ENCODE measurements around the gene NPFFR1.
A peak's percentile ranks its signal among the peaks of the same experiment; 100 is the strongest.

The NPFFR1 gene

GRCh38 chr10:70289739-70290138 is 5.9 kb upstream of the NPFFR1 start:
- H3K27me3 ChIP-seq (ENCODE audit: control insufficient read depth in 3 of 3, insufficient read depth in 3 of 3, low read depth in 1 of 3, low read length in 3 of 3): peaks cover 0 to 27% (median 2%) of the 10 kb centered on the region in 3 experiments
- no peak overlapping the region for H4K91ac ChIP-seq (ENCODE audit: low read depth, low read length, poor library complexity)
- H2BK12ac ChIP-seq (ENCODE audit: low read length): no peak overlapping the region
- H3K23ac ChIP-seq (ENCODE audit: low read depth, low read length, poor library complexity): no peak overlapping the region
- no peak overlapping the region for H2BK5ac ChIP-seq (ENCODE audit: low read length)
- no peak overlapping the region for H3K27ac ChIP-seq (replicated peaks; ENCODE audit: low read length)
- no peak overlapping the region for H3K18ac ChIP-seq (ENCODE audit: low read length)
- no CpG with 5 or more reads among the region's 7 CpGs for WGBS, 2 donors (ENCODE audit: extremely low coverage in 2 of 2, insufficient read length in 2 of 2, insufficient replicate concordance in 1 of 2)
- H2AFZ ChIP-seq (ENCODE audit: low read length): no peak overlapping the region
- no peak overlapping the region for H3K4me2 ChIP-seq (ENCODE audit: insufficient read depth, low read length, poor library complexity, severe bottlenecking)
- no peak overlapping the region for H3K9ac ChIP-seq (ENCODE audit: low read depth, low read length, poor library complexity)
- H2AK5ac ChIP-seq (ENCODE audit: low read depth, low read length): no peak overlapping the region
- H3K36me3 ChIP-seq (replicated peaks in 1 of 2; ENCODE audit: control insufficient read depth in 2 of 2, insufficient read depth in 2 of 2, low read length in 2 of 2): no peaks in the 10 kb centered on the region
- H3K4me3 ChIP-seq (ENCODE audit: low read length in 2 of 2): peak overlapping the region in 1 of 2 donors; percentile 25
- H3K79me1 ChIP-seq (ENCODE audit: low read depth, low read length): no peaks in the 10 kb centered on the region
- no peak overlapping the region for H2BK15ac ChIP-seq (ENCODE audit: low read length)
- no peak overlapping the region for H4K8ac ChIP-seq (ENCODE audit: low read depth, low read length)
- DNase-seq (ENCODE audit: low spot score): no peak
- no peaks in the 10 kb centered on the region for H3K9me3 ChIP-seq (replicated peaks in 1 of 2; ENCODE audit: control insufficient read depth in 2 of 2, insufficient read depth in 1 of 2, low read depth in 1 of 2, low read length in 2 of 2)
- no peaks in the 10 kb centered on the region for H3K4me1 ChIP-seq (ENCODE audit: control insufficient read depth in 2 of 2, insufficient read depth in 1 of 2, low read depth in 1 of 2, low read length in 2 of 2)
- H2BK120ac ChIP-seq (ENCODE audit: low read depth, low read length): no peak overlapping the region
- no peak overlapping the region for H3K4ac ChIP-seq (ENCODE audit: low read length)
- peak overlapping the region; percentile 63 for H3K14ac ChIP-seq (ENCODE audit: low read length)

GRCh38 chr10:70286616-70287015 is 2.8 kb upstream of the NPFFR1 start:
- WGBS, 2 donors (ENCODE audit: extremely low coverage in 2 of 2, insufficient read length in 2 of 2, insufficient replicate concordance in 1 of 2): no CpG with 5 or more reads among the region's 6 CpGs
- no peak overlapping the region for H3K18ac ChIP-seq (ENCODE audit: low read length)
- no peak overlapping the region for H4K91ac ChIP-seq (ENCODE audit: low read depth, low read length, poor library complexity)
- peaks cover 2 to 4% of the 10 kb centered on the region in 2 donors for H3K4me1 ChIP-seq (ENCODE audit: control insufficient read depth in 2 of 2, insufficient read depth in 1 of 2, low read depth in 1 of 2, low read length in 2 of 2)
- H3K79me1 ChIP-seq (ENCODE audit: low read depth, low read length): no peaks in the 10 kb centered on the region
- no peak overlapping the region for H3K4me3 ChIP-seq (ENCODE audit: low read length in 2 of 2)
- no peaks in the 10 kb centered on the region for H3K36me3 ChIP-seq (replicated peaks in 1 of 2; ENCODE audit: control insufficient read depth in 2 of 2, insufficient read depth in 2 of 2, low read length in 2 of 2)
- no peak overlapping the region for H2BK5ac ChIP-seq (ENCODE audit: low read length)
- H2BK15ac ChIP-seq (ENCODE audit: low read length): no peak overlapping the region
- no peak overlapping the region for H2AFZ ChIP-seq (ENCODE audit: low read length)
- H3K4me2 ChIP-seq (ENCODE audit: insufficient read depth, low read length, poor library complexity, severe bottlenecking): no peak overlapping the region
- H3K9ac ChIP-seq (ENCODE audit: low read depth, low read length, poor library complexity): no peak overlapping the region
- H3K14ac ChIP-seq (ENCODE audit: low read length): no peak overlapping the region
- no peak overlapping the region for H4K8ac ChIP-seq (ENCODE audit: low read depth, low read length)
- H3K4ac ChIP-seq (ENCODE audit: low read length): no peak overlapping the region
- H2AK5ac ChIP-seq (ENCODE audit: low read depth, low read length): no peak overlapping the region
- no peak overlapping the region for H3K23ac ChIP-seq (ENCODE audit: low read depth, low read length, poor library complexity)
- no peak for DNase-seq (ENCODE audit: low spot score)
- no peak overlapping the region for H2BK12ac ChIP-seq (ENCODE audit: low read length)
- H2BK120ac ChIP-seq (ENCODE audit: low read depth, low read length): no peak overlapping the region
- peaks cover 2 to 3% of the 10 kb centered on the region in 2 donors for H3K9me3 ChIP-seq (replicated peaks in 1 of 2; ENCODE audit: control insufficient read depth in 2 of 2, insufficient read depth in 1 of 2, low read depth in 1 of 2, low read length in 2 of 2)
- peaks cover 2 to 58% (median 23%) of the 10 kb centered on the region in 3 experiments for H3K27me3 ChIP-seq (ENCODE audit: control insufficient read depth in 3 of 3, insufficient read depth in 3 of 3, low read depth in 1 of 3, low read length in 3 of 3)
- no peak overlapping the region for H3K27ac ChIP-seq (replicated peaks; ENCODE audit: low read length)

GRCh38 chr10:70285476-70285831 is 1.6 kb upstream of the NPFFR1 start:
- Histone ChIP-seq H3K27me3 (ENCODE audit: control insufficient read depth in 3 of 3, insufficient read depth in 3 of 3, low read depth in 1 of 3, low read length in 3 of 3) (peaks cover 2 to 68% (median 23%) of the 10 kb centered on the region in 3 experiments), H2BK15ac (ENCODE audit: low read length) (no peak overlapping the region), H3K4ac (ENCODE audit: low read length) (no peak overlapping the region), H3K4me2 (ENCODE audit: insufficient read depth, low read length, poor library complexity, severe bottlenecking) (no peak overlapping the region), H3K9me3 (replicated peaks in 1 of 2; ENCODE audit: control insufficient read depth in 2 of 2, insufficient read depth in 1 of 2, low read depth in 1 of 2, low read length in 2 of 2) (peaks cover 2 to 3% of the 10 kb centered on the region in 2 donors), H3K23ac (ENCODE audit: low read depth, low read length, poor library complexity) (no peak overlapping the region), H3K14ac (ENCODE audit: low read length) (no peak overlapping the region), H3K9ac (ENCODE audit: low read depth, low read length, poor library complexity) (no peak overlapping the region), H3K4me1 (ENCODE audit: control insufficient read depth in 2 of 2, insufficient read depth in 1 of 2, low read depth in 1 of 2, low read length in 2 of 2) (peaks cover 2 to 4% of the 10 kb centered on the region in 2 donors), H3K36me3 (replicated peaks in 1 of 2; ENCODE audit: control insufficient read depth in 2 of 2, insufficient read depth in 2 of 2, low read length in 2 of 2) (no peaks in the 10 kb centered on the region), H4K8ac (ENCODE audit: low read depth, low read length) (no peak overlapping the region), H2BK12ac (ENCODE audit: low read length) (no peak overlapping the region), H3K27ac (replicated peaks; ENCODE audit: low read length) (no peak overlapping the region), H3K4me3 (ENCODE audit: low read length in 2 of 2) (no peak overlapping the region), H2AFZ (ENCODE audit: low read length) (no peak overlapping the region), H2BK5ac (ENCODE audit: low read length) (no peak overlapping the region), H3K79me1 (ENCODE audit: low read depth, low read length) (no peaks in the 10 kb centered on the region), H3K18ac (ENCODE audit: low read length) (no peak overlapping the region), H2AK5ac (ENCODE audit: low read depth, low read length) (no peak overlapping the region), H4K91ac (ENCODE audit: low read depth, low read length, poor library complexity) (no peak overlapping the region), H2BK120ac (ENCODE audit: low read depth, low read length) (no peak overlapping the region)
- DNase-seq (ENCODE audit: low spot score): no peak
- no CpG with 5 or more reads among the region's 2 CpGs for WGBS, 2 donors (ENCODE audit: extremely low coverage in 2 of 2, insufficient read length in 2 of 2, insufficient replicate concordance in 1 of 2)

GRCh38 chr10:70284542-70285475 is 1.0 kb upstream of the NPFFR1 start:
- Histone ChIP-seq H3K9me3 (replicated peaks in 1 of 2; ENCODE audit: control insufficient read depth in 2 of 2, insufficient read depth in 1 of 2, low read depth in 1 of 2, low read length in 2 of 2) (peaks cover 2 to 3% of the 10 kb centered on the region in 2 donors), H3K36me3 (replicated peaks in 1 of 2; ENCODE audit: control insufficient read depth in 2 of 2, insufficient read depth in 2 of 2, low read length in 2 of 2) (no peaks in the 10 kb centered on the region), H4K8ac (ENCODE audit: low read depth, low read length) (no peak overlapping the region), H2BK120ac (ENCODE audit: low read depth, low read length) (no peak overlapping the region), H3K18ac (ENCODE audit: low read length) (no peak overlapping the region), H2BK15ac (ENCODE audit: low read length) (no peak overlapping the region), H3K4me3 (ENCODE audit: low read length in 2 of 2) (no peak overlapping the region), H3K14ac (ENCODE audit: low read length) (no peak overlapping the region), H2AFZ (ENCODE audit: low read length) (no peak overlapping the region), H3K4me1 (ENCODE audit: control insufficient read depth in 2 of 2, insufficient read depth in 1 of 2, low read depth in 1 of 2, low read length in 2 of 2) (peaks cover 2 to 4% of the 10 kb centered on the region in 2 donors), H3K9ac (ENCODE audit: low read depth, low read length, poor library complexity) (no peak overlapping the region), H3K4me2 (ENCODE audit: insufficient read depth, low read length, poor library complexity, severe bottlenecking) (no peak overlapping the region), H3K27ac (replicated peaks; ENCODE audit: low read length) (no peak overlapping the region), H3K27me3 (ENCODE audit: control insufficient read depth in 3 of 3, insufficient read depth in 3 of 3, low read depth in 1 of 3, low read length in 3 of 3) (peaks cover 2 to 74% (median 23%) of the 10 kb centered on the region in 3 experiments), H2BK5ac (ENCODE audit: low read length) (no peak overlapping the region), H3K79me1 (ENCODE audit: low read depth, low read length) (no peaks in the 10 kb centered on the region), H2BK12ac (ENCODE audit: low read length) (no peak overlapping the region), H3K23ac (ENCODE audit: low read depth, low read length, poor library complexity) (no peak overlapping the region), H3K4ac (ENCODE audit: low read length) (no peak overlapping the region), H4K91ac (ENCODE audit: low read depth, low read length, poor library complexity) (no peak overlapping the region), H2AK5ac (ENCODE audit: low read depth, low read length) (no peak overlapping the region)
- WGBS, 2 donors (ENCODE audit: extremely low coverage in 2 of 2, insufficient read length in 2 of 2, insufficient replicate concordance in 1 of 2): no CpG with 5 or more reads among the region's 4 CpGs
- DNase-seq (ENCODE audit: low spot score): no peak

Measured in neuronal stem cell (in vitro differentiated cells).